Measurements from ENCODE around the gene LPAR1.

The LPAR1 gene

GRCh38 chr9:111029260-111029659 lies 9.0 kb downstream of the LPAR1 start:
- TF ChIP-seq, protein P1, sequence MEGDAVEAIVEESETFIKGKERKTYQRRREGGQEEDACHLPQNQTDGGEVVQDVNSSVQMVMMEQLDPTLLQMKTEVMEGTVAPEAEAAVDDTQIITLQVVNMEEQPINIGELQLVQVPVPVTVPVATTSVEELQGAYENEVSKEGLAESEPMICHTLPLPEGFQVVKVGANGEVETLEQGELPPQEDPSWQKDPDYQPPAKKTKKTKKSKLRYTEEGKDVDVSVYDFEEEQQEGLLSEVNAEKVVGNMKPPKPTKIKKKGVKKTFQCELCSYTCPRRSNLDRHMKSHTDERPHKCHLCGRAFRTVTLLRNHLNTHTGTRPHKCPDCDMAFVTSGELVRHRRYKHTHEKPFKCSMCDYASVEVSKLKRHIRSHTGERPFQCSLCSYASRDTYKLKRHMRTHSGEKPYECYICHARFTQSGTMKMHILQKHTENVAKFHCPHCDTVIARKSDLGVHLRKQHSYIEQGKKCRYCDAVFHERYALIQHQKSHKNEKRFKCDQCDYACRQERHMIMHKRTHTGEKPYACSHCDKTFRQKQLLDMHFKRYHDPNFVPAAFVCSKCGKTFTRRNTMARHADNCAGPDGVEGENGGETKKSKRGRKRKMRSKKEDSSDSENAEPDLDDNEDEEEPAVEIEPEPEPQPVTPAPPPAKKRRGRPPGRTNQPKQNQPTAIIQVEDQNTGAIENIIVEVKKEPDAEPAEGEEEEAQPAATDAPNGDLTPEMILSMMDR (IDR thresholded peaks at IDR 0.05; ENCODE audit: low read depth, low read length) = no peak
- DNase-seq (ENCODE audit: extremely low read depth, low read depth) = no peak

DNA sequence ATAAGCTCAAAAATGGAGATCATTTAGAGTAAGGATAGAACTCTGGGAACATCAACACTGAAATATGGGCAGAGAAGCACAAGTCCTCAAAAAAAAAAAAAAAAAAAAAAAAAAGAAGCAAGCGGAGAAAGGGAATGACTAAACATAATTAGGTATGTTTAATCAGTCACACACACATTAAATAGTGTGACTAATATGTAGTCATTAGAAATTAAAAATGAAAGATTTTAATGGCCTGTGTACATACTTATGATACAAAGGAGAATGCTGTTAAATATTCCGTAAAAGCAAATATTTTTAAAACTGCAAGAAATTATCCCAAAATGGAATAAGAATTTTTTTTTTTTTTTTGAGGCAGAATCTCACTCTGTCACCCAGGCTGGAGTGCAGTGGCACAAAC lies 10.5 kb downstream of the LPAR1 start:
- no peak for DNase-seq (ENCODE audit: extremely low read depth, low read depth)
- TF ChIP-seq, protein P1 (IDR thresholded peaks at IDR 0.05; ENCODE audit: low read depth, low read length) = no peak

- no peak for DNase-seq (ENCODE audit: extremely low read depth, low read depth)
- TF ChIP-seq, protein P1 (IDR thresholded peaks at IDR 0.05; ENCODE audit: low read depth, low read length) = no peak
These were observed 15.1 kb downstream of the LPAR1 start for GRCh38 chr9:111023128-111023527.

DNA sequence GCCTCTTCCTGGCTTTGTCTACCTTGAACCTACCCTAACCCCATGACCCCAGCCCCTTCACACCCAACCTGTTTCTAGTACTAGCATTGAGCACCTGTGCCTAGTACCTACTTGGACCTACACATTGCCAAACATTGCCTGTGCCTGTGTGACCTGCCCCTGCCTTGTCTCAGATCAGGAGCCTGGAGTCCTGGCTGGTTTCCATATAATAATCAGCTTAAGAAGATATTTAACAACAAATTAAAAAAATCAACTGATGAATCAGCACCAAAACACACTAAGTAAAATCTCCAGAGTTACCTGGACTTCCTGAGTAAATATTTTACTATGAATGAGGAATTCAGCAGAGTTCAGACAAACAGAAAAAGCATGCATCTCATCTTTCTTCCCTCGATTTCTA lies 17.7 kb downstream of the LPAR1 start:
- DNase-seq (ENCODE audit: extremely low read depth, low read depth) = no peak
- TF ChIP-seq, protein P1 (IDR thresholded peaks at IDR 0.05; ENCODE audit: low read depth, low read length) = no peak

DNA sequence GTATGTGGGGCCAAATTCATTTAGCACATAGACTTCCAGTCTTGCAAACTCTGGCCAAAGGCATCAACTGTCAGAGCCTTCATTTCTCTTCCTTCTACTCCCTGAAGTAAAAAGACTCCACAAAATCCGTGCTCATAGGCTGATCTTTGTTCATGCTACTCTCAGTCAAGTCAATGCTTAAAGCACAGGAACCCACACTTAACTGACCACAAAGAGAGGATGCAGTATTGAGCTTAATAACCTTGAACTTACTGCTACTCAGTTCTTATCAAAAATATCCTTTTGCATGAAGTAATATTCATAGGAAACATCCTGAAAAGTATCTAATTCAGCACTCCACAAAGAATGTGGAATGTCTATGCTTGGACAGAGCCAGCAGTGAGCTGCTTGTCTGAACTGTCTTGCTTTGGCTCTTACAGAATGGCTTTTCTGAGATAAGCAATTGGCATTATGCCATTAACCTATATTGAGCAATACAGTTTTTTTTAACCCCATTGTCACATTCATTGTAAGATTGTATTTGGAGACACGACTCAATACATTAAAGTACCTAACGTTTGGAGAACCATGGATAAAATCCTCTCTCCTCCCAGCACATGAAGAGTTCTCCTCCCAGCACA lies 21.7 kb downstream of the LPAR1 start:
- TF ChIP-seq, protein P1 (IDR thresholded peaks at IDR 0.05; ENCODE audit: low read depth, low read length) = no peak
- DNase-seq (ENCODE audit: extremely low read depth, low read depth) = no peak

DNA sequence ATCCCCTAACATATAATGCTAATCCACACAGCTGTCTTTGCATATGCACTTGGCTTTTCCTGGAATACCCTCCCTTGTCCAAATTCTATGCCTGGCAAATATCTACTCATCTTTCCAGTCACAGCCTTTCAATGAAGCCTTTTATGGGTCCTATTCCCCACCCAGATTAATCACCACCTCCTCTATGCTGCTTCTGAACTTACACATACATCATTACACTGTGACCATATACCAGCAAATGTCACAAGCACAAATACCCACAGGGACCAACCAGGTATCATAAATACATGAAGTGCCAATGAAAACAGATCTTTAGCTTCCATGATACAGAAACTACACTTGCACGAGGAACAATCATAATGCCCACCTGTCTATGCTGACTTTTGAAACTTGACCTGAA lies 22.3 kb downstream of the LPAR1 start:
- TF ChIP-seq, protein P1 (IDR thresholded peaks at IDR 0.05; ENCODE audit: low read depth, low read length) = no peak
- DNase-seq (ENCODE audit: extremely low read depth, low read depth) = no peak

- TF ChIP-seq, protein P1 (IDR thresholded peaks at IDR 0.05; ENCODE audit: low read depth, low read length) = no peak
These were observed 24.6 kb downstream of the LPAR1 start for GRCh38 chr9:111013707-111014106.

More at GRCh38 chr9:111013707-111014106, 24.6 kb downstream of the LPAR1 start:
- DNase-seq (ENCODE audit: extremely low read depth, low read depth) = no peak
